ENCODE measurements around the gene CS. TPM values are rescaled to one million over a fixed set of nuclear protein-coding genes. Genes with fewer than 3 reads are reported as not detected.
A peak's percentile ranks its signal among the peaks of the same experiment; 100 is the strongest.

The CS gene
- total RNA-seq, 1 donor from 2014 or later: 167 TPM

DNA sequence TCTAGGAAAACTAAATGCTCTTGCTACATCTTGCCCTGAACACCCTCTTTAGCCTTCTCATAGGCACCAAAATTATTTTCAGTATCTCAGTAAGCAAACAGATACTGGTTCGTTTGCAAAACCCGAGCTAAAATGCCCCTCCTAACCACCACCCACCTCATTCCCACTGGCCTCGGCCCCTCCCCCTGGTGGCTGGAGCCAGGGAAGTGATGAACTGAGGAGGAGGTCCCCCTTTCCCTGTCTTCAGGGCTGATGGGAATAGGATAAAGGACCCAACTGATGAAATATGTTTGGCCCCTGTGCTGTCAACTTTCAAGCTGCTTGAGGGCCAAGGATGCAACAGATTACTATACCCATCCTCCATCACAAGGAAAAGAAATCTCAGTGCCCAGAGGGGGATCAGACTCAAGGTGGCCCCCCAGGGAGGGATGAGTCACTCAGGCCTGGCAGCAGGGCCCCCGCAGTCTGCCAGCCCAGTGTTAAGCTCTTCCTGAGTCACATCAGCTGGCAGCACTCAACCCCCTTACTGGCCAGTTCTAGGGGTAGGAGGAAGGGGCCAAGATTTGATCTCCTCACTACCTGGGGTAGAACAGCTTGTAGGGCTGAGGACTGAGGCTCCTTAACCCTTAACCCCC is 43.7 kb downstream of the CS start:
- no peaks in the 10 kb centered on the region for H3K27me3 Mint-ChIP-seq (ENCODE audit: low read depth)
- no peaks in the 10 kb centered on the region for H3K9me3 Mint-ChIP-seq
- peaks cover 15% of the 10 kb centered on the region for H3K4me1 Mint-ChIP-seq
- no peak for DNase-seq (ENCODE audit: low spot score in 2 of 2, unreplicated experiment in 2 of 2)
- H3K27ac Mint-ChIP-seq: peak overlapping the region; percentile 92
- H3K4me3 Mint-ChIP-seq: peak overlapping the region; percentile 94
- peaks cover 35% of the 10 kb centered on the region for H3K36me3 Mint-ChIP-seq
- TF ChIP-seq, protein P1, sequence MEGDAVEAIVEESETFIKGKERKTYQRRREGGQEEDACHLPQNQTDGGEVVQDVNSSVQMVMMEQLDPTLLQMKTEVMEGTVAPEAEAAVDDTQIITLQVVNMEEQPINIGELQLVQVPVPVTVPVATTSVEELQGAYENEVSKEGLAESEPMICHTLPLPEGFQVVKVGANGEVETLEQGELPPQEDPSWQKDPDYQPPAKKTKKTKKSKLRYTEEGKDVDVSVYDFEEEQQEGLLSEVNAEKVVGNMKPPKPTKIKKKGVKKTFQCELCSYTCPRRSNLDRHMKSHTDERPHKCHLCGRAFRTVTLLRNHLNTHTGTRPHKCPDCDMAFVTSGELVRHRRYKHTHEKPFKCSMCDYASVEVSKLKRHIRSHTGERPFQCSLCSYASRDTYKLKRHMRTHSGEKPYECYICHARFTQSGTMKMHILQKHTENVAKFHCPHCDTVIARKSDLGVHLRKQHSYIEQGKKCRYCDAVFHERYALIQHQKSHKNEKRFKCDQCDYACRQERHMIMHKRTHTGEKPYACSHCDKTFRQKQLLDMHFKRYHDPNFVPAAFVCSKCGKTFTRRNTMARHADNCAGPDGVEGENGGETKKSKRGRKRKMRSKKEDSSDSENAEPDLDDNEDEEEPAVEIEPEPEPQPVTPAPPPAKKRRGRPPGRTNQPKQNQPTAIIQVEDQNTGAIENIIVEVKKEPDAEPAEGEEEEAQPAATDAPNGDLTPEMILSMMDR (IDR thresholded peaks at IDR 0.05; ENCODE audit: unreplicated experiment): no peak

DNA sequence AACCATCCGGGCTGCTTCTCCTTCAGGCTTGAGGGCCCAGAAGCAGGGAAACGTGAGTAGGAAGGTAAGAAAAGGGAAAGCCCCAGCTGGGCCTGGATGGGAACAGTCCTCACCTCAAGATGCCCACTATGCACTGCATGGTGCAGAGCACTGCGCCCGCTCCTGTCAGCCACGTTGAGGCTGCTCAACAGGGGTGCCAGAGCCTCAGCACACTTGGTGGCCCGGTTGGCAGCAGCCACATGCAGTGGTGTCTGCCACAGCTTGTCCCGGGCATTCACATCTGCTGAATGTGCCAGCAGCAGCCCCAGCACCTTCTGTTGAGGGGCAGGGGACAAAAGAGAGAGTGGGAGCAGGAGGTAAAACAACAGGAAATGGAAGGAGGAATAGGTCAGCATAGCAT is 44.5 kb downstream of the CS start:
- TF ChIP-seq, protein P1 (IDR thresholded peaks at IDR 0.05; ENCODE audit: unreplicated experiment): no peak
- Mint-ChIP-seq H3K4me1 (peaks cover 15% of the 10 kb centered on the region), H3K9me3 (no peaks in the 10 kb centered on the region), H3K27me3 (ENCODE audit: low read depth) (no peaks in the 10 kb centered on the region), H3K27ac (no peak overlapping the region), H3K36me3 (peaks cover 35% of the 10 kb centered on the region), H3K4me3 (no peak overlapping the region)
- no peak for DNase-seq (ENCODE audit: low spot score in 2 of 2, unreplicated experiment in 2 of 2)

DNA sequence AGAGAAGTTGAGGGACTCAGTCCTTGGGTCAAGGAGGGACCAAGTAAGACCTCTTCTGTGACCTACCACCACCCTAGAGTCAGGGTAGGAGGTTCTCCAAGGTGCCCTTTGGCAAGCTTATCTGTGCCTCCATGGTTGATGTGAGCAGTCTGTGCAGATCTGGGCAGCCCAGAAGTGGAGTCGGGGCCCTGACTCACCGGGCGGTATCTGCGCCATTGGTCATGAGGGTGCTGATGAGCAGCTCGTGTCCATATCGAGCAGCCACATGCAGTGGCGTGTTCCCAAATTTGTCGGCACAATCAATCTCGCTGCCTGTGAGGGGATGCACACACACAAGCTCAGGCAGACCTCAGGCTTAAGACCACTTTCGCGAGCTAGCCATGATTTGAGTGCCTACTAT is 47.0 kb downstream of the CS start:
- Mint-ChIP-seq H3K9me3 (no peaks in the 10 kb centered on the region), H3K27ac (no peak overlapping the region), H3K27me3 (ENCODE audit: low read depth) (no peaks in the 10 kb centered on the region), H3K4me3 (no peak overlapping the region), H3K4me1 (peaks cover 8% of the 10 kb centered on the region), H3K36me3 (peaks cover 38% of the 10 kb centered on the region)
- TF ChIP-seq, protein P1 (IDR thresholded peaks at IDR 0.05; ENCODE audit: unreplicated experiment): no peak
- no peak for DNase-seq (ENCODE audit: low spot score in 2 of 2, unreplicated experiment in 2 of 2)

DNA sequence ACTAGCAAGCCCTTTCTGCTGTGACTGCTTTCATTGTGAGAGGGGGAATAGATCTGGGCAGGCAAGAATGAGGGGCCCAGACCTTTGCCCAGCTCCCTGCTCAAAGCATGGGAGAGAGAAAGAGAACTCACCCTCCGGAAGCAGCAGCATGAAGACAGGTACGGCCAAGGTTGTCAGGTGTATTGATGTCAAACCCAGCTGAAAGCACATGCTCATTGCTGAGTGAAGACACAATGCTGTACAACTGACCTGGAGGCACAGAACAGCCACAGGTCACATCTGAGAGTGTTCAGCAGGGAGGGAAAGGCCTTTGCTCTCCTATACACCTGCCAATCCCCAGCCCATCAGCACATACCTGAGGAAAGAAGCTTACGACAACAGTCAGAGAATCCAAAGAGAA is 47.5 kb downstream of the CS start:
- peaks cover 8% of the 10 kb centered on the region for H3K4me1 Mint-ChIP-seq
- H3K36me3 Mint-ChIP-seq: peaks cover 40% of the 10 kb centered on the region
- H3K27me3 Mint-ChIP-seq (ENCODE audit: low read depth): no peaks in the 10 kb centered on the region
- H3K27ac Mint-ChIP-seq: no peak overlapping the region
- no peak overlapping the region for H3K4me3 Mint-ChIP-seq
- no peak for DNase-seq (ENCODE audit: low spot score in 2 of 2, unreplicated experiment in 2 of 2)
- no peaks in the 10 kb centered on the region for H3K9me3 Mint-ChIP-seq
- TF ChIP-seq, protein P1 (IDR thresholded peaks at IDR 0.05; ENCODE audit: unreplicated experiment): no peak

DNA sequence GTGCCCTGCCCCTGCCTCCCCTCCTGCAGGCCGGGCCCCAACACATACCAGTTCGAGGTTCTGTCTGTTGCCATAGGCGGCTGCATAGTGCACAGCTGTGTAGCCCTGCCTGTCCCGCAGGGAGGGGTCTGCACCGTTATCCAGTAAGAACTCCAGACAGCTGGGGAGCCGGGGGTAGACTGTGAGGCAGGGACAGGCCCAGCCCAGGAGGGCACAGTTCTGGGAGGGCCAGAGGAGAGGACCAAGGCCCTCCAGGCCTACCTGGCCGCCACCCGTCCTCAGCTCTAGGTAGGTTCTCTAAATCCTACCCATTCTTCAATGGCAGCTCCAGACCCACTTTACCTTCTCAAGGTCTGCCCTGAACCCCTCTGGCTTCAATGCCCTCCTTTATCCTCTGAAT is 51.4 kb downstream of the CS start:
- no peaks in the 10 kb centered on the region for H3K4me1 Mint-ChIP-seq
- no peak overlapping the region for H3K4me3 Mint-ChIP-seq
- H3K27me3 Mint-ChIP-seq (ENCODE audit: low read depth): no peaks in the 10 kb centered on the region
- DNase-seq (ENCODE audit: low spot score in 2 of 2, unreplicated experiment in 2 of 2): no peak
- TF ChIP-seq, protein P1 (IDR thresholded peaks at IDR 0.05; ENCODE audit: unreplicated experiment): no peak
- H3K9me3 Mint-ChIP-seq: no peaks in the 10 kb centered on the region
- no peak overlapping the region for H3K27ac Mint-ChIP-seq
- peaks cover 42% of the 10 kb centered on the region for H3K36me3 Mint-ChIP-seq

DNA sequence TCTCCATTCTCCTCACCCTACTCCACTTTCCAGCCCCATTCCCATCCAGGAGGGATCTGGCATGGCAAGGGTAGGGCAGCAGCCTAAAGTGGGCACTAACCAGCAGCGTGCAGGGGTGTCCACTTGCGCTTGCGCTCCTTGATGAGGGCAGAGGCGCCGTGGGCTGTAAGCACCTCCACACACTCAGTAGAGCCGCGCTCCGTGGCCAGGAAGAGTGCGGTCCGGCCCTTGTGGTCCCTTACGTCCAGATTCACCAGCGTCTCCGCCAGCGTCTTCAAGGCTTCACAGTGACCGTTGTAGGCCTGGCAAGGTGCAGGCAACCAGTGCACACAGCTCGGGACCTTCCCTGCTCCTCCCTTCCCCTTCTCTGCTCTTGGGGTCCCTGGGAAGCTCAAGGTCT is 52.2 kb downstream of the CS start:
- TF ChIP-seq, protein P1 (IDR thresholded peaks at IDR 0.05; ENCODE audit: unreplicated experiment): no peak
- no peaks in the 10 kb centered on the region for H3K27me3 Mint-ChIP-seq (ENCODE audit: low read depth)
- no peaks in the 10 kb centered on the region for H3K4me1 Mint-ChIP-seq
- no peaks in the 10 kb centered on the region for H3K9me3 Mint-ChIP-seq
- H3K27ac Mint-ChIP-seq: no peak overlapping the region
- DNase-seq (ENCODE audit: low spot score in 2 of 2, unreplicated experiment in 2 of 2): no peak
- no peak overlapping the region for H3K4me3 Mint-ChIP-seq
- H3K36me3 Mint-ChIP-seq: peaks cover 39% of the 10 kb centered on the region
